ENCODE results near the gene SLC12A6.

GRCh38 chr15:34241376-34242330, 95.9 kb downstream of the SLC12A6 start:
- TF ChIP-seq MXI1 (conservative IDR thresholded peaks at IDR 0.05; ENCODE audit: poor library complexity, severe bottlenecking) (no peak), TAF1 (IDR thresholded peaks at IDR 0.05; ENCODE audit: low read depth) (no peak), RAD21 (conservative IDR thresholded peaks at IDR 0.05) (peak; percentile 60), CTCF (IDR thresholded peaks at IDR 0.05; ENCODE audit: poor library complexity, severe bottlenecking) (peak; percentile 66), POLR2AphosphoS5 (IDR thresholded peaks at IDR 0.05) (no peak), EZH2 (IDR thresholded peaks at IDR 0.05; ENCODE audit: borderline replicate concordance, insufficient read depth, low read length, poor library complexity, severe bottlenecking) (no peak)

All from neural cell (in vitro differentiated cells).